ENCODE data around the gene NAA10.

- no peak for TF ChIP-seq CTCF (IDR thresholded peaks at IDR 0.05)
- TF ChIP-seq PRRX2 (CRISPR knock-in tag; IDR thresholded peaks at IDR 0.05): no peak
- TF ChIP-seq NR3C1 (CRISPR knock-in tag; conservative IDR thresholded peaks at IDR 0.05; ENCODE audit: low read depth): no peak
- TF ChIP-seq ZNF416 (CRISPR knock-in tag; IDR thresholded peaks at IDR 0.05): no peak
- no peak for TF ChIP-seq TP53 (CRISPR knock-in tag; IDR thresholded peaks at IDR 0.05)
- no peak for TF ChIP-seq CREB1 (CRISPR knock-in tag; IDR thresholded peaks at IDR 0.05)
These were observed 15.6 kb downstream of the NAA10 start for GRCh38 chrX:153919281-153919680.
